Subcutaneous adipose tissue (tissue), 4 donors: ENCODE data around the gene EFL1. TPM values are rescaled to one million over a fixed set of nuclear protein-coding genes. Genes with fewer than 3 reads are reported as not detected.

Experiments used
- total RNA-seq, 4 donors: library from RNA; depleted of rRNA; stranded (reverse); fragments of >200 nt; gene quantifications; one replicate each; pipeline ENCODE4 v1.1.0, GENCODE V29; 2016
- TF ChIP-seq, protein P1 (sequence below): fragments of 450-650 bp; IDR thresholded peaks from one replicate; pipeline ENCODE4 v1.5.1; 2016; ENCODE audit warnings: low read depth, mild to moderate bottlenecking, control low read depth, antibody characterized with exemption, moderate library complexity

The EFL1 gene
- 10 to 100 TPM; 12.2 to 21.1 (median 16.6) TPM for total RNA-seq

GRCh38 chr15:82262422-82263026 is at the start of gene EFL1, which contains the start of gene SAXO2:
Gene EFL1 (minus strand): TSS chr15:82262734. CDS start chr15:82261778, 956 bp downstream.
Gene SAXO2 (plus strand): TSS chr15:82262818. CDS start chr15:82262880, 62 bp downstream.
- TF ChIP-seq, protein P1, sequence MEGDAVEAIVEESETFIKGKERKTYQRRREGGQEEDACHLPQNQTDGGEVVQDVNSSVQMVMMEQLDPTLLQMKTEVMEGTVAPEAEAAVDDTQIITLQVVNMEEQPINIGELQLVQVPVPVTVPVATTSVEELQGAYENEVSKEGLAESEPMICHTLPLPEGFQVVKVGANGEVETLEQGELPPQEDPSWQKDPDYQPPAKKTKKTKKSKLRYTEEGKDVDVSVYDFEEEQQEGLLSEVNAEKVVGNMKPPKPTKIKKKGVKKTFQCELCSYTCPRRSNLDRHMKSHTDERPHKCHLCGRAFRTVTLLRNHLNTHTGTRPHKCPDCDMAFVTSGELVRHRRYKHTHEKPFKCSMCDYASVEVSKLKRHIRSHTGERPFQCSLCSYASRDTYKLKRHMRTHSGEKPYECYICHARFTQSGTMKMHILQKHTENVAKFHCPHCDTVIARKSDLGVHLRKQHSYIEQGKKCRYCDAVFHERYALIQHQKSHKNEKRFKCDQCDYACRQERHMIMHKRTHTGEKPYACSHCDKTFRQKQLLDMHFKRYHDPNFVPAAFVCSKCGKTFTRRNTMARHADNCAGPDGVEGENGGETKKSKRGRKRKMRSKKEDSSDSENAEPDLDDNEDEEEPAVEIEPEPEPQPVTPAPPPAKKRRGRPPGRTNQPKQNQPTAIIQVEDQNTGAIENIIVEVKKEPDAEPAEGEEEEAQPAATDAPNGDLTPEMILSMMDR: no peak

DNA sequence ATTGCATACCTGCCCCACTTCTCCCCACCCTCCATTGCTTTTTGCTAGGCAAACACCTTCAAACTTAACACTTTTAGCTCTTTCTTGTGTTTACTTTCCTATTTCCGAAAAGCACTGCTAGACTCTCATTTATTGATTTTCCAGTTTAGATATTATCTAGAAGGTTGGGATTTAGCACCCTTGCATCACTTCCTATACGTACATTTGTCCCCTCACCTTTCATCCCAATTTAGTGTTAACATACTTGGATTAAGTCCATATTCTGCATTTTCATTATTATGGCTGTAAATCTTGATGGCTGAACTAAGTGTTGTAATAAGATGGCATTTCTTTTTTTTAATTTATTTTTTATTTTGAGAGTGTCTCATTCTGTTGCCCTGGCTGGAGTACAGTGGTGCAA is 47.3 kb upstream of the EFL1 start:
- TF ChIP-seq, protein P1: no peak

- TF ChIP-seq, protein P1: no peak
These were observed 45.2 kb upstream of the EFL1 start for GRCh38 chr15:82307714-82308081.

DNA sequence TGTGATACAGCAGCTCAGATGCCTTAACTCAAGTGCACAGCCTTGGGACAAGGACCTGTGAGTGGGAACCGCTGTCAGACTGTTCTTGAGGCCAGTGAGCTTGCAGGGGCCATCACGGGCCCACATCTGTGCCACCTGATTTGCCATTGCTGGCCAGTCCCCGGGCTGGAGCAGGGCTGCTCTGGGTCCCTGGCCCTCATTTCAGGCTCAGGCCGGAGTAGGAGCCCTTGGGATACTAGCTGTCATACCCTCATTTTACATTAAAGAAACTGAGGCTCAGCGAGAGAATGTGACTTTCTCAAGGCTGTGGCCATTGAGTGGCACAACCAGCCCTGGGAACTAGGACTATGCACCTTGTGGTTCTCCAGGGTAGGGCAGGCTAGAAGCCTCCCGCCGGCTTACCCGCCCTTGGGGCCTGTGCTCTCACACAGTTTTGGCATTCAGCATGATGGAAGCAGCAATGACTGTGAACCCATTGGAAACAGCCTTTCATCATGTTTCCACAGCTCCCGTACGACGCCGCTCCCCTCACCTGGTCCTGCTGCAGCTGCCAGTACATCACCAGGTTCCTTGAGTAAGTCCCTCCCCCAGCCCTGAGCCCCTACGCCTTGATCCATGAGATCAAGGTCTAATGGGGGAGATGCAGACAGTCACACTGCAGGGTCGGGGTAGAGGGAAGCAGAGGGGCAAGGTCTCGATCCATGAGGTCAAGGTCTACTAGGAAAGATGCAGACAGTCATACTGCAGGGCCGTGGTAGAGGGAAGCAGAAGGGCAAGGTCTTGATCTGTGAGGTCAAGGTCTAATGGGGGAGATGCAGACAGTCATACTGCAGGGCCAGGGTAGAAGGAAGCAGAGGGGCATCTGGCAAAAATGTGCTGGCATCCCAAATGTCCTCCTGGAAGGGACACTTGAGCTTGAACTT is 44.5 kb upstream of the EFL1 start:
- TF ChIP-seq, protein P1: no peak

- TF ChIP-seq, protein P1: no peak
These were observed 43.1 kb upstream of the EFL1 start for GRCh38 chr15:82305621-82306048.

DNA sequence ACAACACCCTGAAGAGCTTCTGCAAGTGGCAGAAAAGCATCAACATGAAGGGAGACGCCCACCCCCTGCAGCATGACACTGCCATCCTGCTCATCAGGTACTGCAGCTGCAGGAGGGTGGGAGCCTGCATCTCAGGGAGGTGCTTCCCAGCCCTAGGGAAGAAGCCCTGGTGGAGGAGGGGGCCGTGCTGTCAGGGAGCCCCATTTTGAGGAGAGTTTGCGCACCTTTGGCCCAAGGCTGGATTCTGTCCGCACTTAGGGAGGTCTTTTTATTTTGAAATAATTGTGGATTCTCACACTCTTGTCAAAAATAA is 42.2 kb upstream of the EFL1 start:
- TF ChIP-seq, protein P1: no peak
